SK-N-SH (cell line): Measurements from ENCODE around the gene IDH3A. TPM values are rescaled to one million over a fixed set of nuclear protein-coding genes. Genes with fewer than 3 reads are reported as not detected.

ENCODE experiments used
- CTCF ChIA-PET: fragments of 300-600, 350-600 bp; formaldehyde crosslinking; extraction: SDS; loops from one replicate; lab custom pipeline; 2021; lab: Yijun Ruan, JAX
- POLR2A ChIA-PET: fragments of 350-600 bp; sonication (Branson Sonifier 250); formaldehyde crosslinking; extraction: SDS; loops from one replicate; lab custom pipeline; 2020; ENCODE audit warnings: antibody characterized with exemption, inconsistent platforms; lab: Yijun Ruan, JAX
- DNase-seq: peaks from one replicate; pipeline ENCODE4 v3.0.0; 2012
- H2AFZ ChIP-seq: fragments of 200-600 bp; sonication (generic); 2 replicates; pipeline ENCODE4 v1.8.1; 2016; ENCODE audit warnings: antibody characterized with exemption, mild to moderate bottlenecking, low read depth
- H3F3A ChIP-seq: fragments of 200-600 bp; sonication (generic); replicated peaks from 2 replicates; pipeline ENCODE3; 2016; ENCODE audit warnings: antibody characterized with exemption, mild to moderate bottlenecking; ENCODE audit not compliant: insufficient read depth
- H3K27ac ChIP-seq, 2 experiments: fragments of 200-500 bp in 1 of 2; fragments of 200-600 bp in 1 of 2; sonication (Bioruptor generic) in 1 of 2; sonication (generic), shearing (Covaris generic) in 1 of 2; 2 replicates each; pipeline versions ENCODE4 v1.5.1 to v1.6.1; 2014 to 2016; ENCODE audit warnings: low read depth in 2 of 2, inconsistent platforms in 1 of 2, low read length in 1 of 2, mild to moderate bottlenecking in 1 of 2, mixed read lengths in 1 of 2
- H3K27me3 ChIP-seq: fragments of 200-600 bp; sonication (generic), shearing (Covaris generic); 2 replicates; pipeline ENCODE4 v1.6.1; 2016; ENCODE audit warnings: mixed run types; ENCODE audit not compliant: insufficient read depth
- H3K36me3 ChIP-seq, 2 experiments: fragments of 200-500 bp in 1 of 2; fragments of 200-600 bp in 1 of 2; sonication (Bioruptor generic) in 1 of 2; sonication (generic) in 1 of 2; replicated peaks in 1 of 2; 2 replicates each; pipeline versions ENCODE3 to v1.5.1; 2014 to 2016; ENCODE audit warnings: low read length in 1 of 2, mild to moderate bottlenecking in 1 of 2; ENCODE audit not compliant: insufficient read depth in 2 of 2, control insufficient read depth in 1 of 2
- H3K4me1 ChIP-seq, 2 experiments: fragments of 200-500 bp in 1 of 2; fragments of 200-600 bp in 1 of 2; sonication (Bioruptor generic) in 1 of 2; sonication (generic), shearing (Covaris generic) in 1 of 2; 2 replicates each; pipeline versions ENCODE4 v1.5.1 to v1.6.1; 2014 to 2016; ENCODE audit warnings: low read depth in 1 of 2, low read length in 1 of 2, mixed run types in 1 of 2; ENCODE audit not compliant: insufficient read depth in 2 of 2, control insufficient read depth in 1 of 2
- H3K4me2 ChIP-seq: fragments of 200-600 bp; sonication (generic), shearing (Covaris generic); 2 replicates; pipeline ENCODE4 v1.6.1; 2017; ENCODE audit warnings: mixed run types
- H3K4me3 ChIP-seq, 2 experiments: fragments of 200-500 bp in 1 of 2; fragments of 200-600 bp in 1 of 2; sonication (Bioruptor generic) in 1 of 2; sonication (generic), shearing (Covaris generic) in 1 of 2; 2 replicates each; pipeline versions ENCODE4 v1.5.1 to v1.8.1; 2014 to 2016; ENCODE audit warnings: low read depth in 2 of 2, inconsistent platforms in 1 of 2, low read length in 1 of 2, mild to moderate bottlenecking in 1 of 2, mixed read lengths in 1 of 2, moderate library complexity in 1 of 2
- H3K79me2 ChIP-seq: fragments of 200-600 bp; sonication (generic); 2 replicates; pipeline ENCODE4 v1.8.1; 2017; ENCODE audit warnings: mild to moderate bottlenecking; ENCODE audit not compliant: insufficient read depth
- H3K9ac ChIP-seq: fragments of 200-600 bp; sonication (generic); 2 replicates; pipeline ENCODE4 v1.6.1; 2017; ENCODE audit warnings: mixed run types
- H3K9me2 ChIP-seq: fragments of 200-600 bp; sonication (generic); 2 replicates; pipeline ENCODE4 v1.6.1; 2017; ENCODE audit warnings: mixed run types
- H3K9me3 ChIP-seq: fragments of 200-600 bp; sonication (generic); 2 replicates; pipeline ENCODE4 v1.6.1; 2017; ENCODE audit warnings: mixed run types, mild to moderate bottlenecking, moderate library complexity
- H4K20me1 ChIP-seq: fragments of 200-600 bp; sonication (generic); 2 replicates; pipeline ENCODE4 v1.6.1; 2017; ENCODE audit warnings: mild to moderate bottlenecking, mixed run types; ENCODE audit not compliant: insufficient read depth
- EP300 ChIP-seq, 2 experiments: IDR thresholded peaks; 2 replicates each; pipeline versions ENCODE4 v1.4.0 to v1.6.1; 2012; ENCODE audit warnings: borderline replicate concordance in 1 of 2, low read depth in 1 of 2, low read length in 1 of 2
- FOSL2 ChIP-seq: IDR thresholded peaks from 2 replicates; pipeline ENCODE4 v1.4.0; 2012; ENCODE audit warnings: low read depth, mild to moderate bottlenecking, moderate library complexity, borderline replicate concordance
- GATA2 ChIP-seq: sonication (generic); formaldehyde crosslinking; IDR thresholded peaks from 2 replicates; pipeline ENCODE4 v1.5.0; 2020; ENCODE audit warnings: mild to moderate bottlenecking, missing genetic modification reagents
- IRF3 ChIP-seq: fragments of 150-350 bp; IDR thresholded peaks from 2 replicates; pipeline ENCODE4 v1.6.1; 2016; ENCODE audit warnings: mild to moderate bottlenecking, low read depth, low read length
- JUND ChIP-seq: IDR thresholded peaks from 2 replicates; pipeline ENCODE4 v1.4.0; 2012
- MAX ChIP-seq: IDR thresholded peaks from 2 replicates; pipeline ENCODE4 v1.4.0; 2012; ENCODE audit warnings: low read depth
- MXI1 ChIP-seq: IDR thresholded peaks from 2 replicates; pipeline ENCODE4 v1.6.1; 2012; ENCODE audit warnings: mild to moderate bottlenecking, low read depth, low read length, improper control_type of control experiment
- RAD21 ChIP-seq: IDR thresholded peaks from 2 replicates; pipeline ENCODE4 v1.6.1; 2012; ENCODE audit warnings: mild to moderate bottlenecking, low read length
- RCOR1 ChIP-seq: fragments of 150-350 bp; IDR thresholded peaks from 2 replicates; pipeline ENCODE4 v1.6.1; 2017; ENCODE audit warnings: antibody characterized with exemption, low read length
- RFX5 ChIP-seq: IDR thresholded peaks from 2 replicates; pipeline ENCODE4 v1.6.1; 2012; ENCODE audit warnings: mild to moderate bottlenecking, improper control_type of control experiment, low read length
- SMC3 ChIP-seq: IDR thresholded peaks from 2 replicates; pipeline ENCODE4 v1.6.1; 2012; ENCODE audit warnings: low read depth, low read length, improper control_type of control experiment
- TCF12 ChIP-seq: IDR thresholded peaks from 2 replicates; pipeline ENCODE4 v1.4.0; 2012
- USF1 ChIP-seq: IDR thresholded peaks from 2 replicates; pipeline ENCODE4 v1.4.0; 2012; ENCODE audit warnings: low read depth, borderline replicate concordance
- YY1 ChIP-seq: IDR thresholded peaks from 2 replicates; pipeline ENCODE4 v1.4.0; 2012; ENCODE audit warnings: low read depth, mild to moderate bottlenecking
- WGBS: methylation state at CpG from one replicate; pipeline ENCODE4 v1.1.6; 2017; ENCODE audit warnings: low lambda C conversion rate; 5-methylcytosine and 5-hydroxymethylcytosine counted together
- polyA plus RNA-seq, 3 experiments: library from polyadenylated mRNA; depleted of rRNA; stranded (reverse); fragments of >200 nt; gene quantifications; 2 replicates each; pipeline ENCODE4 v1.2.3, GENCODE V29; 2012

IDH3A gene
- polyA plus RNA-seq, 1 of the 3 experiments (the other 2 are of a cell fraction): 33.2 TPM

- H3K9ac ChIP-seq: no peak overlapping the region
- WGBS: 72% methylated on average over 9 of the region's 14 CpGs
These were observed 54.4 kb downstream of the IDH3A start for GRCh38 chr15:78203346-78204225.

GRCh38 chr15:78204351-78205309 is 55.5 kb downstream of the IDH3A start:
- ChIA-PET CTCF (interaction anchor here (0.6 to 8.2 kb wide), 11 partner anchors 10 to 246 kb away, joined by 3 to 68 read pairs (median 4); partner anchors contain the start of gene CIB2), POLR2A (no interaction called here)
- no peak for DNase-seq
- Histone ChIP-seq H3K9ac (no peak overlapping the region), H3F3A (no peaks in the 10 kb centered on the region), H3K4me2 (no peak overlapping the region), H4K20me1 (no peaks in the 10 kb centered on the region), H2AFZ (no peak overlapping the region), H3K9me3 (no peaks in the 10 kb centered on the region)
- WGBS: 74% methylated on average over 14 of the region's 17 CpGs
- TF ChIP-seq GATA2 (CRISPR knock-in tag) (no peak), SMC3 (no peak), EP300 (IDR thresholded peaks at IDR 0.05; ENCODE audit: borderline replicate concordance in 1 of 2, low read depth in 1 of 2, low read length in 1 of 2) (no peak), FOSL2 (no peak), MXI1 (no peak)
- TF ChIP-seq, all 33 proteins: peak for 0
- Histone ChIP-seq H3K27ac (no peak overlapping the region), H3K4me1 (peaks cover 0 to 13% of the 10 kb centered on the region in 2 experiments; a peak in 2 of 4 replicates), H3K9me2 (no peaks in the 10 kb centered on the region), H3K79me2 (no peaks in the 10 kb centered on the region), H3K27me3 (0 out of 2 replicates have a peak, but pooled peaks cover 8% of the 10 kb centered on the region), H3K36me3 (no peaks in the 10 kb centered on the region), H3K4me3 (no peak overlapping the region)

More at GRCh38 chr15:78203346-78204225, 54.4 kb downstream of the IDH3A start:
- H3K27me3 ChIP-seq: 0 out of 2 replicates have a peak, but pooled peaks cover 8% of the 10 kb centered on the region
- H3K4me1 ChIP-seq: peaks cover 0 to 7% of the 10 kb centered on the region in 2 experiments; a peak in 2 of 4 replicates
- H3K36me3 ChIP-seq: no peaks in the 10 kb centered on the region
- no peaks in the 10 kb centered on the region for H3K9me3 ChIP-seq
- no peak for DNase-seq
- POLR2A ChIA-PET: no interaction called here
- no peak overlapping the region for H3K27ac ChIP-seq
- no peak overlapping the region for H3K4me3 ChIP-seq
- H2AFZ ChIP-seq: no peak overlapping the region
- no peaks in the 10 kb centered on the region for H3K79me2 ChIP-seq
- H3F3A ChIP-seq: no peaks in the 10 kb centered on the region
- no peaks in the 10 kb centered on the region for H3K9me2 ChIP-seq
- CTCF ChIA-PET: interaction anchor here (1.0 to 8.2 kb wide), 6 partner anchors 9 to 245 kb away, joined by 3 to 68 read pairs (median 4); no protein-coding TSS in a partner anchor
- no peaks in the 10 kb centered on the region for H4K20me1 ChIP-seq
- no peak overlapping the region for H3K4me2 ChIP-seq
- TF ChIP-seq TCF12 (no peak), RCOR1 (no peak), JUND (no peak), RFX5 (no peak), IRF3 (no peak), MAX (no peak), USF1 (no peak), RAD21 (no peak), YY1 (no peak), GATA2 (CRISPR knock-in tag) (no peak)
